ENCODE data around the gene LRRFIP1. TPM values are rescaled to one million over a fixed set of nuclear protein-coding genes. Genes with fewer than 3 reads are reported as not detected.

Gene LRRFIP1
- total RNA-seq, 2 experiments from 2014 or later = 242 to 248 TPM

DNA sequence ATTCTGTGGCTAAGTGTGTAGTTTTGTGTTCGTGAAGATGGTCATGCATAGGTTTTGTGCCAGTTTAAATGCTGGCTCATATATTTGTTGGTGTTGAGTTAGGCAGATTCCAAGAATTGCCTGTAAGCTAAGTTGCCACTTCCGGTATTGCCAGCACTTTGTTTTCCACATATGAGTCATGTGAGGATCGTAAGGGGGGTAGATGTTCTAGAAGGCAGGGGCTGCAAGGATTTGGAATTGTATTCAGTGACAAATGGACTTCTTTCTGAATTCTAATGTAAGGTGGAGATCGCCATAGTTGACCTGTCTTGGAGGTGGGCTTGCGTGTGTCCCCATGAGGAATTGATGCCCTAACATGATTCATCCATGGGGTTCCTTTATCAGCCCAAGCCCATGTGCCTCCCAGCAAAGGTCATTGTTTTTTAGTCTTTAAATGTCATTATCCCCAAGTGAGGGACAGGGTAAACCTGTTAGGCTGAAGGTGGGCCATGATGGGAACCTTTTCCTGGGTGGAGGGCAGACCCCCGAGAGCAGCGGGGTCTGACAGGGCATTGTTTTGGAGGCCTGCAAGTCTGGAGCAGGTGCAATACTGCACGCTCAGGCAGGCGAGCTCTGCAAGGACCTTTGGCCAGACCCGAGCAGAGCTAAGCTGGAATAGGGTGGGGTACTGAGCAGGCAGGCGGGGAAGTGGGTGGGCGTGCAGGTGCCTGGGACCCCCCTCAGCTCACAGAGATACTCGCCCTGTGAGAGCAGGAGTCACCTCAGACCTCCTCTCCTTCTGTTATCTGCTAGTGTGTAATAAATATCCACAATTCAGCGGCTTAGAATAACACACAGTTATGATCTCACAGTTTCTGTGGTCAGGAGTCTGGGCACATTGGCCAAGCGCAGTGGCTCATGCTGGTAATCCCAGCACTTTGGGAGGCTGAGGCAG is 77.4 kb downstream of the LRRFIP1 start:
- Mint-ChIP-seq H3K4me1 (peaks cover 83% of the 10 kb centered on the region), H3K27ac (peak overlapping the region; percentile 88), H3K27me3 (no peaks in the 10 kb centered on the region), H3K9me3 (no peaks in the 10 kb centered on the region), H3K36me3 (ENCODE audit: low read depth) (peaks cover 51% of the 10 kb centered on the region), H3K4me3 (peak overlapping the region; percentile 39)
- no peak for DNase-seq
- ChIA-PET POLR2A (interaction anchor here (1.1 to 6.6 kb wide), 4 partner anchors 8 to 31 kb away, joined by 3 to 143 read pairs (median 38); no protein-coding TSS in a partner anchor), CTCF (interaction anchor here (0.7 to 1.5 kb wide), 6 partner anchors 8 to 192 kb away, joined by 3 to 5 read pairs (median 3); no protein-coding TSS in a partner anchor)

DNA sequence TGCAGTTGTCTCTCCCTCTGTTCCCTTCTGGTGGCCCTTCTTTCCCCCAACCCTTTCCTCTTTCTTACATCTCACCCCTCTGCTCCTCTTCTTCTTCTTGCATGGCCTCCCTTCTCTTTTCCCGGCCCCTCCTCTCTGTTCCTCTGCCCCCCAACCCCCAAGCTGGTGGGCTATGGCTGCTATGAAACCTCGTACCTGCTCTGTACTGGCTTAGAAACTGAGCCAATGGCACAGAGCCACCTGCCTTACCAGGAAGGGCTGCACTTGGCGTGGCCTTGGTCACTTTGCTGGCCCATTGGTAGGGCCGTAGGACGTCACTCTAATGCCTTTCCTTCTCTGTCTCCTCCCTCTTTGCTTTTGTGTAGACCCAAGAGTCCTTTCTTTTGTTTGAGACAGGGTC is 78.9 kb downstream of the LRRFIP1 start:
- CTCF ChIA-PET = interaction anchor here (1.2 to 2.0 kb wide), 3 partner anchors 12 to 193 kb away, joined by 3 to 10 read pairs (median 8); no protein-coding TSS in a partner anchor
- POLR2A ChIA-PET = interaction anchor here (1.9 to 6.6 kb wide), 2 partner anchors 11 to 32 kb away, joined by 4 to 72 read pairs; no protein-coding TSS in a partner anchor
- H3K36me3 Mint-ChIP-seq (ENCODE audit: low read depth) = peaks cover 51% of the 10 kb centered on the region
- peak overlapping the region; percentile 40 for H3K27ac Mint-ChIP-seq
- H3K9me3 Mint-ChIP-seq = no peaks in the 10 kb centered on the region
- no peak for DNase-seq
- no peaks in the 10 kb centered on the region for H3K27me3 Mint-ChIP-seq
- no peak overlapping the region for H3K4me3 Mint-ChIP-seq
- H3K4me1 Mint-ChIP-seq = peaks cover 68% of the 10 kb centered on the region

DNA sequence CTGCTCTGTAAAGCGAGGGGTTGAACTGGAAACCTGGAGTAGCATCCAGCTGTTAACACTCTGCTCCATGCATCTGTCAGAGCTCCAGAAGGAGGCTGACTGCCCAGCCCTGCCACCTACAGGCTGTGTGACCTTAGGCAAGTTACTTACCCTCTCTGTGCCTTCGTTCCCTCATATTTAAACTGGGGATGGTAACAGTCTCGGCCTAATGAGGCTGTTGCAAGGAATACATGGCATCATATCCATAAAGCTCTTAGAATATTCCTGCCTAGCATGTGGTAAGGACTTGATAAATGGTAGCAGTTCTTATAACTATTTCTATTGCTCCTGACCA is 80.6 kb downstream of the LRRFIP1 start:
- H3K27ac Mint-ChIP-seq = no peak overlapping the region
- H3K9me3 Mint-ChIP-seq = no peaks in the 10 kb centered on the region
- CTCF ChIA-PET = interaction anchor here (0.7 to 3.2 kb wide), 8 partner anchors 11 to 195 kb away, joined by 3 to 34 read pairs (median 6); no protein-coding TSS in a partner anchor
- H3K4me3 Mint-ChIP-seq = no peak overlapping the region
- peaks cover 60% of the 10 kb centered on the region for H3K36me3 Mint-ChIP-seq (ENCODE audit: low read depth)
- H3K27me3 Mint-ChIP-seq = no peaks in the 10 kb centered on the region
- no peak for DNase-seq
- peaks cover 62% of the 10 kb centered on the region for H3K4me1 Mint-ChIP-seq
- POLR2A ChIA-PET = interaction anchor here (0.8 to 3.1 kb wide), 9 partner anchors 9 to 37 kb away, joined by 3 to 22 read pairs (median 4); no protein-coding TSS in a partner anchor

DNA sequence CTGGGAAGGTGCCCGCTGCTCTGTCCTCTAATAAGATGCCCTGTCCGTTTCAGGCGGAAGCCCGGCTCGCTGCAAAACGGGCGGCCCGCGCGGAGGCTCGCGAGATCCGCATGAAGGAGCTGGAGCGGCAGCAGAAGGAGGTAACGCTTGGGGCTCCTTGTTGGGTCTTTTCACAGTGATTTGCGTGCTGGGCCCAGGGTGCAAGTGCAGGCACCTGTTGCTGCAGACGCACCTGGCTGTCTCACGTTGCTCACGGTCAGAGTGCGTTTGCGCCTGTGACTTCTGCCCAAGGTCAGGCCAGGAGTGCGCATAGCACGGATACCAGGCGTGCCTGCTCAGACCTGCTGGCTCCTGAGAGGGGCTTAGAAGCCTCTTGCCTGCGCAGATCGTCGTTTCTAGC is 81.1 kb downstream of the LRRFIP1 start:
- Mint-ChIP-seq H3K4me1 (peaks cover 58% of the 10 kb centered on the region), H3K9me3 (no peaks in the 10 kb centered on the region), H3K4me3 (no peak overlapping the region), H3K36me3 (ENCODE audit: low read depth) (peaks cover 60% of the 10 kb centered on the region), H3K27me3 (no peaks in the 10 kb centered on the region), H3K27ac (no peak overlapping the region)
- no peak for DNase-seq
- POLR2A ChIA-PET = interaction anchor here (1.1 to 3.1 kb wide), 6 partner anchors 11 to 37 kb away, joined by 3 to 22 read pairs (median 6); no protein-coding TSS in a partner anchor
- CTCF ChIA-PET = interaction anchor here (0.7 to 3.2 kb wide), 6 partner anchors 12 to 196 kb away, joined by 3 to 34 read pairs (median 9); no protein-coding TSS in a partner anchor

DNA sequence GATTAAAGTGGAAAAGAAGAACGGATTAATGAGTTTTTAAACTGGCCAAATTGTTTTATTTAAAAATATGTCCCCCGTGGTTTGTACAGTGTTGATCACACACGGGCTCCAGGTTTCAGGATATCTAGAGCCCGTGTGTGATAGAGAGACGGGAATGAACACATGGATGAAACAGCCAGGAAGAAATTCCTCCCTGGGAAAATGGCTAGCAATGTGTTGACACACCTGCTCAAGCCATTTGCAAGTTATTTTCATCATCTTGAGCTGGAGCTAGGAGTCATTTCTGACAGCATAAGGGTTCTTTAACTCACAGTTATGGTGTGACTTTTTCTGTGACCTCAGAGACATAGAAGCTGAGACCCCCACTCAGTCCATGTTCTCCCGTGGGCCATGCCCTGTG is 81.6 kb downstream of the LRRFIP1 start:
- Mint-ChIP-seq H3K27ac (no peak overlapping the region), H3K4me1 (peaks cover 54% of the 10 kb centered on the region)

DNA sequence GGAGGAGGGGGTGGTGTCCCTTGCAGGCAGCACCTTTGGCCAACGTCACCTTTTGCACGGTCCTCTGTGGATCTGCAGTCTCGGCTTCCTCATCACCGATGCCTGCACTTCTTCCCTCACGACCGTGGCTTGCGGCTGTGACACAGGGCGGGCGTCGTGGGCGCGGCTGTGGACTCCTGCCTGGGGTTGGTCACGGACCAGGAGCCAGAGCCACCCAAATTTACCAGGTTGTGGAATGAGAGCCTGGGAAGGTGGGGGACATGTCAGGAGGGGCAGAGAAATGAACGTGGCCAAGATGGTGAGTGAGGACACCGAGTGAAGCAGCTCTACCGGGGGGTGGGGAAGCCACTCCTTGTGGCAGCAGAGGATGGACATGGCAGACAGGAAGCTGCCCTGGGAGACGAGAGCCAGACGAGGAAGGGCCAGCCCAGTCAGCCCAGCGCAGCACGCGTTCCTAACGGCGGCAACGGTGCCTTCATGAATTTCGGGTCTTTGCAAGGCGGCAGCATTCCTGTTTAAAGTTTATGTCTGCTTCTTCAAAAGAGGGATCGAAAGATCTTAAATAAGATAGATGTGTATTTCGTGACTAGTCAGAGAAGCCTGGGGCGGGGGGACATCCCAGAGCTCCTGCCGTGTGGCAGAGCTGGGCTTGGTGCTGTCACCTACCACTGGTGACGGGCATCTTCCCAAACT is 84.2 kb downstream of the LRRFIP1 start:
- Mint-ChIP-seq H3K9me3 (no peaks in the 10 kb centered on the region), H3K27me3 (no peaks in the 10 kb centered on the region), H3K4me3 (no peak overlapping the region), H3K4me1 (peaks cover 47% of the 10 kb centered on the region), H3K27ac (no peak overlapping the region), H3K36me3 (ENCODE audit: low read depth) (peaks cover 61% of the 10 kb centered on the region)
- ChIA-PET POLR2A (no interaction called here), CTCF (no interaction called here)
- DNase-seq = no peak

More for the DNA sequence above, 81.6 kb downstream of the LRRFIP1 start:
- Mint-ChIP-seq H3K4me3 (no peak overlapping the region), H3K36me3 (ENCODE audit: low read depth) (peaks cover 56% of the 10 kb centered on the region), H3K9me3 (no peaks in the 10 kb centered on the region), H3K27me3 (no peaks in the 10 kb centered on the region)
- ChIA-PET CTCF (interaction anchor here (1.1 to 3.2 kb wide), 3 partner anchors 12 to 37 kb away, joined by 4 to 34 read pairs (median 22); no protein-coding TSS in a partner anchor), POLR2A (interaction anchor here (1.7 to 3.1 kb wide), 4 partner anchors 11 to 36 kb away, joined by 3 to 22 read pairs (median 10); no protein-coding TSS in a partner anchor)
- no peak for DNase-seq

DNA sequence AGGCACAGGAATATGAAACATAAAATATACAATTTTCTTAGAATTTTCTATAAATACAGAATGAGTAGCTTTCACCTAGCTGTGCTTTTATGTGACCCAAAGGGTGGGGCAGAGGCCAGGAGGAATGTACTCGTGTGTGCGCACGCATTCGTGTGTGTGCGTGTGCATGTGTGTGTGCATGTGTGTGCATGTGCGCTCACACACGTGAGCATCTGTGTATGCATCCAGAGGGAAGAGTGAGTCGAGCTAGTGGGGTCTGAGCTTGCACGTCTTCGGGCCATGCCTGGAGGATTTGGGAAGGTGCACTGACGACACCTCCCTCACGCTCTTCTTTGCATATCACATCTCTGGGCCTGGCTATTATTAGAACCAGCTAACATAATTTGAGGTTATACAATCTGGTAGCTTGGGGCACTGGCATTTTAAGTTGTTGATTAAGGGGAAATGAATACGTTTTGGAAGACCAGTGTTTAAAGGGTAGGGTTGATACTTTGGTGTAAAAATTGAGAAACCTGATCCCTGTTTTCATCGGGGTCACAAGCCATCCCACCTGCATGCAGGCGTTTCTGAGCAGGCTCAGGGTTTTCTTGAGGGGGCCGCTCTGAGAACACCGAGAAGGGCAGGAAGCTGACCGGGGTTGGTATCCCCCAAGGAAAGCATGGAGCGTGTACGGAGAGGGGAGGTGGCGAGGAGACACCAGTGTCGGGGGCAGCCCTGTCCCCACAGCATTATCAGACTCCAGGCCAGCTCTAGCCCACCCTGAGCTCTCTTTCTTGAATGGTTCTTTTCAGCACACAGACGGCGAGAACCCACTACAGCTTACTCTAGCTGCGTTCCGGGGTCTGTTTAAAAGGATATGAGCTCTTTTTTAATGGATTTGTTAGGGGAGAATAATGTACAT is 85.3 kb downstream of the LRRFIP1 start:
- POLR2A ChIA-PET = interaction anchor here (1.0 to 1.1 kb wide), 2 partner anchors 8 to 11 kb away, joined by 3 read pairs; no protein-coding TSS in a partner anchor
- H3K4me3 Mint-ChIP-seq = no peak overlapping the region
- no peak for DNase-seq
- no peaks in the 10 kb centered on the region for H3K9me3 Mint-ChIP-seq
- H3K27ac Mint-ChIP-seq = no peak overlapping the region
- H3K4me1 Mint-ChIP-seq = peaks cover 37% of the 10 kb centered on the region
- CTCF ChIA-PET = interaction anchor here (0.9 to 1.5 kb wide), 4 partner anchors 8 to 40 kb away, joined by 3 to 7 read pairs (median 3); no protein-coding TSS in a partner anchor
- H3K36me3 Mint-ChIP-seq (ENCODE audit: low read depth) = peaks cover 56% of the 10 kb centered on the region
- H3K27me3 Mint-ChIP-seq = no peaks in the 10 kb centered on the region

DNA sequence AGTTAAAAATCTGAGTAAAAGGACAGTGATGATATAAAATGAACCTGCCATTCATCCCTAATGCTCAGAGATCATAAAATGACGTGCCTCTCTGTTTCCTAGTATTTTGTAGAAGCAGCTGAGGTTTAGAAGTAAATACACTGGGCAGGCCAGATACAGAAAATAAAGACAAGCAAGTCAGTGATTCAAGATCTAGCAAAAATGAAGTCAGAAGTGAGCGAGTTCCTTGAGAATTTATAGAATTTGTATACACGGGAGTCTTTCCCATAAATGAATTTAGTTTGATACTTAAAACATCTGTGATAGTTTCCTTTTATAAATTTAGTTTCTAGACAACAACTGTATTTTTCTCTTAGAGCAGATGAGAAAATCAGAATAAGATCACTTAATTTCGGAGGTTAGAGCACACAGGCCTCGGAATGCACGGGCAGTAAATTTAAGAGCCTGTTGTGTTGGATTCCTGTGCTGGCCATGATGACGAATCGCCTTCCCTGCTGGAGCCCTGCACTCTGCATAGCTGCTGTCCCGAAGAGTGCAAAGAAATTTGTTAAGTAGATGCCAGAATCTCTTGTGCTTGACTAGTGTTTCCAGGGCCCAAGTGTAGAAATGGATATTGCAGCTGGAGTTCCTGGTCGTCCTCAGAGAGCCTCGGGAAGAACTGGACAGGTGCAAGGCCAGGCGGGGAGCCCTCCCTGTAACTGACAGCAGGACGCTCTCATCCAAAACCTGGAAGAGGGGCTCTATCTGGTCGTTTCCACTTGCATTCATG is 87.5 kb downstream of the LRRFIP1 start:
- Mint-ChIP-seq H3K4me3 (no peak overlapping the region), H3K36me3 (ENCODE audit: low read depth) (peaks cover 52% of the 10 kb centered on the region), H3K9me3 (no peaks in the 10 kb centered on the region), H3K27ac (no peak overlapping the region), H3K4me1 (peaks cover 37% of the 10 kb centered on the region), H3K27me3 (no peaks in the 10 kb centered on the region)
- ChIA-PET CTCF (no interaction called here), POLR2A (interaction anchor here (1.3 kb wide), 1 partner anchor 12 kb away, joined by 3 read pairs; no protein-coding TSS in a partner anchor)
- DNase-seq = no peak

DNA sequence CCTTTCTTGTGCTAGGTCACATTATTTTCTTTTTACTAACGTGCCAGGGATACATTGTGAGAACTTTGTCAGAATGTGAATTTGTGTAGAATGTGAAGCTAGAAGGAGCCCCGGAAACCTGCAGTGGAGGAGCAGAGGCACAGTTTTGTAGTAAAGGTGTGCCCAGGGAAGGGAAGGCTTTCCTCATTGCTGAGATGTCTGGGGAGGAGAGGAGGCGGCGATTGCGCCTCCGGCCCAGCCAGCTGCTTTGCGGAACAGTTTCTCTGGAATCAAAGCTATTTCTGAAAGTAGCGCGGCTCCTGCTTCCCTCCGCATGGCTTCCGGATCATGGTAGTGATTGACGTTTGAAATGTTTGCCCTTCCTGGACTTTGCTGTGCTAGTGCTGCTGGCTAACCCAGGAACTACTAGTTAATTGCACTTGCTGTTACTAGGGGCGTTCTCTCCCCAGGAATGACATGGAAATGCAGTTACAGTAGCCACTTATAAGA is 88.1 kb downstream of the LRRFIP1 start:
- CTCF ChIA-PET = interaction anchor here (3.2 kb wide), 1 partner anchor 42 kb away, joined by 12 read pairs; no protein-coding TSS in a partner anchor
- no peaks in the 10 kb centered on the region for H3K9me3 Mint-ChIP-seq
- H3K36me3 Mint-ChIP-seq (ENCODE audit: low read depth) = peaks cover 55% of the 10 kb centered on the region
- POLR2A ChIA-PET = interaction anchor here (1.3 kb wide), 1 partner anchor 13 kb away, joined by 3 read pairs; no protein-coding TSS in a partner anchor
- peaks cover 37% of the 10 kb centered on the region for H3K4me1 Mint-ChIP-seq
- no peak for DNase-seq
- H3K27ac Mint-ChIP-seq = no peak overlapping the region
- H3K4me3 Mint-ChIP-seq = no peak overlapping the region
- no peaks in the 10 kb centered on the region for H3K27me3 Mint-ChIP-seq

DNA sequence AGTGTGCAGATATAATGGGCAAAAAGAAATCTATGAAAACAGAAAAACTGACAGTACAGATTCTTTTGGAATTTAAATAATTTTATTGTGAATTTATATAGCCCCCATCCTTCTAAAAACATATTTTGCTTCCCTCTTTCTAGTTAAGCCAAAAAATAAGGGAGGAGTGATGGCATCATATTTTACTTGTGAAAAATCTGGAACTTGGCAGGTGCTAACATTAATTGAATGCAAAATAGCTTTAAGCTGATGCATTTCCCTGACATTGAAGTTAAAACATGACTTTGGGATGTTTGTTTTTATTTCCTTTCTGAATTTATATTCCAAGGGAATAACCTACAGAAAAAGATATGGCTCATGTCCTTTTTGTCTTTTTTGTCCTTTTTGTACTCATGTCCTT is 88.6 kb downstream of the LRRFIP1 start:
- no peaks in the 10 kb centered on the region for H3K27me3 Mint-ChIP-seq
- peaks cover 39% of the 10 kb centered on the region for H3K4me1 Mint-ChIP-seq
- H3K4me3 Mint-ChIP-seq = no peak overlapping the region
- ChIA-PET POLR2A (interaction anchor here (1.0 to 1.3 kb wide), 2 partner anchors 12 to 13 kb away, joined by 3 read pairs; no protein-coding TSS in a partner anchor), CTCF (interaction anchor here (3.2 kb wide), 1 partner anchor 43 kb away, joined by 12 read pairs; no protein-coding TSS in a partner anchor)
- DNase-seq = no peak
- no peak overlapping the region for H3K27ac Mint-ChIP-seq
- peaks cover 56% of the 10 kb centered on the region for H3K36me3 Mint-ChIP-seq (ENCODE audit: low read depth)
- H3K9me3 Mint-ChIP-seq = no peaks in the 10 kb centered on the region

All from activated CD4-positive, alpha-beta memory T cell treated with anti-CD3 and anti-CD28 coated beads, Interleukin-2, amount 10 ng/mL, durations not matched to agents 7 days and 5 days (primary cell).